ENCODE measurements around the gene ASCC3. TPM values are rescaled to one million over a fixed set of nuclear protein-coding genes. Genes with fewer than 3 reads are reported as not detected.
"Not testable (repeated sequence)": the region's sequence is repeated elsewhere in the genome, so short reads cannot be mapped to it uniquely, and the experiment has no call there.

The ASCC3 gene
- total RNA-seq, 6 experiments from 2014 or later, result 96.1 to 101 (median 97.8) TPM

GRCh38 chr6:100768816-100769351 is 112.2 kb downstream of the ASCC3 start:
- TF ChIP-seq CTCF (IDR thresholded peaks at IDR 0.05), result no peak
- no peak for DNase-seq
- Mint-ChIP-seq H3K36me3 (ENCODE audit: low read depth) (peaks cover 20% of the 10 kb centered on the region), H3K27me3 (ENCODE audit: insufficient read depth) (no peaks in the 10 kb centered on the region), H3K9me3 (no peaks in the 10 kb centered on the region), H3K4me1 (ENCODE audit: low read depth) (peaks cover 7% of the 10 kb centered on the region), H3K4me3 (no peak overlapping the region), H3K27ac (no peak overlapping the region)

- TF ChIP-seq CTCF (IDR thresholded peaks at IDR 0.05), result no peak
- Mint-ChIP-seq H3K27ac (no peak overlapping the region), H3K27me3 (ENCODE audit: insufficient read depth) (peaks cover 6% of the 10 kb centered on the region; the same call in 1 of the 2 replicates), H3K36me3 (ENCODE audit: low read depth) (peaks cover 67% of the 10 kb centered on the region), H3K9me3 (no peaks in the 10 kb centered on the region), H3K4me3 (no peak overlapping the region), H3K4me1 (ENCODE audit: low read depth) (peaks cover 7% of the 10 kb centered on the region)
- DNase-seq, result no peak
Observed at GRCh38 chr6:100763617-100764241, 117.4 kb downstream of the ASCC3 start.

- Mint-ChIP-seq H3K4me3 (no peak overlapping the region), H3K9me3 (no peaks in the 10 kb centered on the region), H3K36me3 (ENCODE audit: low read depth) (peaks cover 77% of the 10 kb centered on the region), H3K4me1 (ENCODE audit: low read depth) (peaks cover 7% of the 10 kb centered on the region; the same call in 1 of the 2 replicates), H3K27me3 (ENCODE audit: insufficient read depth) (peaks cover 6% of the 10 kb centered on the region; the same call in 1 of the 2 replicates), H3K27ac (no peak overlapping the region)
- DNase-seq, result no peak
- no peak for TF ChIP-seq CTCF (IDR thresholded peaks at IDR 0.05)
Observed at GRCh38 chr6:100761841-100762240, 119.3 kb downstream of the ASCC3 start.

GRCh38 chr6:100758386-100758785 is 122.7 kb downstream of the ASCC3 start:
- not testable (repeated sequence) for H3K9me3 Mint-ChIP-seq; H3K4me1 Mint-ChIP-seq (ENCODE audit: low read depth); H3K27ac Mint-ChIP-seq; H3K27me3 Mint-ChIP-seq (ENCODE audit: insufficient read depth); H3K4me3 Mint-ChIP-seq; DNase-seq
- peaks cover 64% of the 10 kb centered on the region for H3K36me3 Mint-ChIP-seq (ENCODE audit: low read depth)

GRCh38 chr6:100753421-100753820 is 127.7 kb downstream of the ASCC3 start:
- H3K4me1 Mint-ChIP-seq (ENCODE audit: low read depth), result peaks cover 20% of the 10 kb centered on the region
- no peak for TF ChIP-seq CTCF (IDR thresholded peaks at IDR 0.05)
- no peak overlapping the region for H3K27ac Mint-ChIP-seq
- H3K4me3 Mint-ChIP-seq, result no peak overlapping the region
- no peak for DNase-seq
- H3K27me3 Mint-ChIP-seq (ENCODE audit: insufficient read depth), result no peaks in the 10 kb centered on the region; the same call in none of the 2 replicates
- H3K9me3 Mint-ChIP-seq, result no peaks in the 10 kb centered on the region
- H3K36me3 Mint-ChIP-seq (ENCODE audit: low read depth), result peaks cover 31% of the 10 kb centered on the region

- Mint-ChIP-seq H3K27me3 (ENCODE audit: insufficient read depth) (no peaks in the 10 kb centered on the region; the same call in none of the 2 replicates), H3K27ac (no peak overlapping the region), H3K4me1 (ENCODE audit: low read depth) (peaks cover 29% of the 10 kb centered on the region), H3K9me3 (no peaks in the 10 kb centered on the region), H3K36me3 (ENCODE audit: low read depth) (peaks cover 35% of the 10 kb centered on the region), H3K4me3 (no peak overlapping the region)
- DNase-seq, result no peak
- TF ChIP-seq CTCF (IDR thresholded peaks at IDR 0.05), result no peak
Observed at GRCh38 chr6:100751590-100751989, 129.5 kb downstream of the ASCC3 start.
